WTC11 (cell line): ENCODE results near the gene LRRC7. TPM values are rescaled to one million over a fixed set of nuclear protein-coding genes. Genes with fewer than 3 reads are reported as not detected.

Source experiments
- ATAC-seq: fragments of 200-7000 bp; cut with Tn5 transposase; 2 replicates; pipeline ENCODE4 v1.10.0; 2021; ENCODE audit warnings: mild to moderate bottlenecking, moderate library complexity
- CTCF ChIA-PET: fragments of 300-600 bp; sonication (Branson Sonifier 250); formaldehyde crosslinking; loops from one replicate; lab custom pipeline; 2021; ENCODE audit warnings: antibody characterized with exemption; lab: Charles Lee
- POLR2A ChIA-PET: fragments of 350-600 bp; sonication (Branson Sonifier 250); formaldehyde crosslinking; loops from one replicate; lab custom pipeline; 2021; ENCODE audit warnings: antibody characterized with exemption; lab: Charles Lee
- DNase-seq: peaks from one replicate; pipeline ENCODE4 v3.0.0; 2021; ENCODE audit warnings: low spot score
- H3K27ac Mint-ChIP-seq: 2 replicates; pipeline ENCODE4 v1.8.0; 2021; ENCODE audit warnings: mixed read lengths
- H3K27me3 Mint-ChIP-seq: 2 replicates; pipeline ENCODE4 v1.8.0; 2021; ENCODE audit warnings: low read depth, mild to moderate bottlenecking, moderate library complexity, mixed read lengths
- H3K36me3 Mint-ChIP-seq: 2 replicates; pipeline ENCODE4 v1.8.0; 2021; ENCODE audit warnings: mixed read lengths
- H3K4me1 Mint-ChIP-seq: 2 replicates; pipeline ENCODE4 v1.8.0; 2022; ENCODE audit warnings: mixed read lengths
- H3K4me3 Mint-ChIP-seq: 2 replicates; pipeline ENCODE4 v1.8.0; 2021; ENCODE audit warnings: mild to moderate bottlenecking, moderate library complexity, mixed read lengths
- H3K9me3 Mint-ChIP-seq: 2 replicates; pipeline ENCODE4 v1.8.0; 2021; ENCODE audit warnings: mixed read lengths
- ARID4B ChIP-seq: sonication (generic); formaldehyde crosslinking; IDR thresholded peaks from 2 replicates; pipeline ENCODE4 v1.8.0; 2023; ENCODE audit warnings: missing genetic modification reagents, mild to moderate bottlenecking, borderline replicate concordance
- ESRRA ChIP-seq: sonication (generic); formaldehyde crosslinking; IDR thresholded peaks from 2 replicates; pipeline ENCODE4 v1.8.1; 2022; ENCODE audit warnings: mild to moderate bottlenecking, missing genetic modification reagents, borderline replicate concordance
- GRHL2 ChIP-seq: fragments of 250-450 bp; sonication (Bioruptor Pico); IDR thresholded peaks from 2 replicates; pipeline ENCODE4 v1.8.0; 2022; ENCODE audit warnings: mild to moderate bottlenecking, moderate library complexity; ENCODE audit not compliant: insufficient replicate concordance, severe bottlenecking
- HMGXB4 ChIP-seq: sonication (generic); formaldehyde crosslinking; IDR thresholded peaks from 2 replicates; pipeline ENCODE4 v1.8.1; 2023; ENCODE audit warnings: mild to moderate bottlenecking, moderate library complexity, missing genetic modification reagents
- KAT7 ChIP-seq: sonication (generic); formaldehyde crosslinking; IDR thresholded peaks from 2 replicates; pipeline ENCODE4 v1.8.1; 2023; ENCODE audit warnings: missing genetic modification reagents, mild to moderate bottlenecking, borderline replicate concordance
- MAX ChIP-seq: sonication (generic); formaldehyde crosslinking; IDR thresholded peaks from 2 replicates; pipeline ENCODE4 v1.8.0; 2022; ENCODE audit warnings: mild to moderate bottlenecking, missing genetic modification reagents
- NFYB ChIP-seq: sonication (generic); formaldehyde crosslinking; conservative IDR thresholded peaks from 2 replicates; pipeline ENCODE4 v1.8.0; 2022; ENCODE audit warnings: low read depth, missing genetic modification reagents
- NR1H2 ChIP-seq: sonication (generic); formaldehyde crosslinking; IDR thresholded peaks from 2 replicates; pipeline ENCODE4 v1.9.0; 2021; ENCODE audit warnings: mild to moderate bottlenecking, moderate library complexity, missing genetic modification reagents
- NR2C2 ChIP-seq: sonication (generic); formaldehyde crosslinking; IDR thresholded peaks from 2 replicates; pipeline ENCODE4 v1.8.0; 2022; ENCODE audit warnings: mild to moderate bottlenecking, missing genetic modification reagents
- SMAD4 ChIP-seq: sonication (generic); formaldehyde crosslinking; IDR thresholded peaks from 2 replicates; pipeline ENCODE4 v1.8.0; 2022; ENCODE audit warnings: mild to moderate bottlenecking, missing genetic modification reagents
- SOX15 ChIP-seq: fragments of 250-450 bp; sonication (Bioruptor Pico); IDR thresholded peaks from 2 replicates; pipeline ENCODE4 v1.9.0; 2021; ENCODE audit warnings: mild to moderate bottlenecking
- STAT6 ChIP-seq: sonication (generic); formaldehyde crosslinking; conservative IDR thresholded peaks from 2 replicates; pipeline ENCODE4 v1.8.1; 2023; ENCODE audit warnings: mild to moderate bottlenecking, low read depth, missing genetic modification reagents, moderate library complexity
- TCF7 ChIP-seq: sonication (generic); formaldehyde crosslinking; IDR thresholded peaks from 2 replicates; pipeline ENCODE4 v1.8.0; 2022; ENCODE audit warnings: mild to moderate bottlenecking, low read depth, missing genetic modification reagents, moderate library complexity
- USF1 ChIP-seq: sonication (generic); formaldehyde crosslinking; IDR thresholded peaks from 2 replicates; pipeline ENCODE4 v1.8.0; 2022; ENCODE audit warnings: mild to moderate bottlenecking, missing genetic modification reagents
- ZBTB21 ChIP-seq: sonication (generic); formaldehyde crosslinking; IDR thresholded peaks from 2 replicates; pipeline ENCODE4 v1.8.1; 2023; ENCODE audit warnings: mild to moderate bottlenecking, missing genetic modification reagents, borderline replicate concordance
- ZNF416 ChIP-seq: fragments of 250-450 bp; sonication (Bioruptor Pico); IDR thresholded peaks from 2 replicates; pipeline ENCODE4 v1.9.0; 2021; ENCODE audit warnings: mild to moderate bottlenecking, inconsistent platforms
- ZNF425 ChIP-seq: fragments of 250-450 bp; sonication (Bioruptor Pico); conservative IDR thresholded peaks from 2 replicates; pipeline ENCODE4 v1.9.0; 2021; ENCODE audit warnings: mild to moderate bottlenecking
- total RNA-seq: library from RNA; stranded (reverse); gene quantifications from 3 replicates; pipeline ENCODE4 v1.2.3, GENCODE V29; 2021

Gene LRRC7
- total RNA-seq, 1 experiment from 2014 or later = not detected

GRCh38 chr1:69994241-69994640 is 426.5 kb downstream of the LRRC7 start:
- DNase-seq (no peak), ATAC-seq (no peak)
- no peaks in the 10 kb centered on the region for H3K36me3 Mint-ChIP-seq
- TF ChIP-seq TCF7 (CRISPR knock-in tag) = no peak
- TF ChIP-seq GRHL2 (CRISPR knock-in tag) = no peak
- TF ChIP-seq SMAD4 (CRISPR knock-in tag) = no peak
- TF ChIP-seq STAT6 = no peak
- TF ChIP-seq ESRRA (CRISPR knock-in tag) = no peak
- no peak for TF ChIP-seq KAT7 (CRISPR knock-in tag)
- no peak for TF ChIP-seq ZNF416 (CRISPR knock-in tag)
- no peak for TF ChIP-seq HMGXB4
- no peak for TF ChIP-seq NFYB
- no peak for TF ChIP-seq NR1H2 (CRISPR knock-in tag)
- TF ChIP-seq ZNF425 = no peak
- TF ChIP-seq SOX15 (CRISPR knock-in tag) = no peak
- no peak for TF ChIP-seq MAX
- TF ChIP-seq NR2C2 = no peak
- no peak for TF ChIP-seq ZBTB21
- TF ChIP-seq ARID4B = no peak
- TF ChIP-seq USF1 (CRISPR knock-in tag) = no peak
- no peaks in the 10 kb centered on the region for H3K27me3 Mint-ChIP-seq
- H3K9me3 Mint-ChIP-seq = no peaks in the 10 kb centered on the region; the same call in 1 of the 2 replicates
- no peak overlapping the region for H3K4me3 Mint-ChIP-seq
- H3K27ac Mint-ChIP-seq = no peak overlapping the region
- H3K4me1 Mint-ChIP-seq = no peaks in the 10 kb centered on the region
- POLR2A ChIA-PET = no interaction called here
- CTCF ChIA-PET = no interaction called here
